Measurements from ENCODE around the gene SBF1. TPM values are rescaled to one million over a fixed set of nuclear protein-coding genes. Genes with fewer than 3 reads are reported as not detected.

Gene SBF1
- total and polyA plus RNA-seq, 4 donors = 8.3 to 37.6 (median 16.4) TPM

DNA sequence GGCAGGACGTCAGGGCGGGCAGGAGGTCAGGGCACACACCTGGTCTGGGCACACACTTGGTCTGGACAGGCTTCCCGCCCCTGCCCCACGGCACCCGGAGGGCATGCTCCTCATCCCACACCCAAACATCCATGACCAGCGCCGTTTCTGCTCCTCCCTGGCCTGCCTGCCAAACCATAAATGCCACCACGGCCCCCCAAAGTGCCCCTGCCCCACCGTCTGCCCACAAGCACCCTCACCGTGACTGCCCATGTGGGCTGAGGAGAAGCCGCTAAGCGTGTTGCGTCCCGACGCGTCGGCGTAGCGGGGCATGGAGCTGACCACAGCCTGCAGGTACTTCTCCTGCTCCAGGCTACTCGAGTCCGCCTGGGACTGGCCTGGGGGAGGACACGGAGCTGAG lies 15.8 kb downstream of the SBF1 start:
- Histone ChIP-seq H3K36me3 (ENCODE audit: control insufficient read depth in 4 of 4, insufficient read depth in 3 of 4, low read depth in 1 of 4, low read length in 3 of 4) (peaks cover 22 to 87% (median 32%) of the 10 kb centered on the region in 4 donors), H3K27ac (ENCODE audit: low read depth in 1 of 2, low read length in 2 of 2) (no peak overlapping the region), H3K9me3 (ENCODE audit: control insufficient read depth in 4 of 4, low read length in 3 of 4) (no peaks in the 10 kb centered on the region), H3K4me3 (ENCODE audit: low read depth in 1 of 3, low read length in 3 of 3) (no peak overlapping the region), H3K4me1 (ENCODE audit: control insufficient read depth in 4 of 4, insufficient read depth in 4 of 4, low read length in 3 of 4) (no peaks in the 10 kb centered on the region), H3K27me3 (ENCODE audit: control insufficient read depth in 4 of 4, insufficient read depth in 4 of 4, low read length in 3 of 4) (no peaks in the 10 kb centered on the region), H3K9ac (ENCODE audit: low read depth in 1 of 2, low read length in 2 of 2) (no peak overlapping the region)
- TF ChIP-seq JUND (IDR thresholded peaks at IDR 0.05) (no peak), FOXA2 (IDR thresholded peaks at IDR 0.05) (no peak), HNF4A (conservative IDR thresholded peaks at IDR 0.05) (no peak), RXRA (IDR thresholded peaks at IDR 0.05) (no peak), HNF4G (IDR thresholded peaks at IDR 0.05) (no peak), SP1 (IDR thresholded peaks at IDR 0.05) (no peak), TAF1 (conservative IDR thresholded peaks at IDR 0.05) (no peak), FOXA1 (IDR thresholded peaks at IDR 0.05) (no peak), NR2F2 (IDR thresholded peaks at IDR 0.05) (no peak), EGR1 (IDR thresholded peaks at IDR 0.05; ENCODE audit: low read depth in 2 of 2) (no peak)
- TF ChIP-seq, protein P1, sequence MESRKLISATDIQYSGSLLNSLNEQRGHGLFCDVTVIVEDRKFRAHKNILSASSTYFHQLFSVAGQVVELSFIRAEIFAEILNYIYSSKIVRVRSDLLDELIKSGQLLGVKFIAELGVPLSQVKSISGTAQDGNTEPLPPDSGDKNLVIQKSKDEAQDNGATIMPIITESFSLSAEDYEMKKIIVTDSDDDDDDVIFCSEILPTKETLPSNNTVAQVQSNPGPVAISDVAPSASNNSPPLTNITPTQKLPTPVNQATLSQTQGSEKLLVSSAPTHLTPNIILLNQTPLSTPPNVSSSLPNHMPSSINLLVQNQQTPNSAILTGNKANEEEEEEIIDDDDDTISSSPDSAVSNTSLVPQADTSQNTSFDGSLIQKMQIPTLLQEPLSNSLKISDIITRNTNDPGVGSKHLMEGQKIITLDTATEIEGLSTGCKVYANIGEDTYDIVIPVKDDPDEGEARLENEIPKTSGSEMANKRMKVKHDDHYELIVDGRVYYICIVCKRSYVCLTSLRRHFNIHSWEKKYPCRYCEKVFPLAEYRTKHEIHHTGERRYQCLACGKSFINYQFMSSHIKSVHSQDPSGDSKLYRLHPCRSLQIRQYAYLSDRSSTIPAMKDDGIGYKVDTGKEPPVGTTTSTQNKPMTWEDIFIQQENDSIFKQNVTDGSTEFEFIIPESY (IDR thresholded peaks at IDR 0.05) = no peak
- TF ChIP-seq, protein P2, sequence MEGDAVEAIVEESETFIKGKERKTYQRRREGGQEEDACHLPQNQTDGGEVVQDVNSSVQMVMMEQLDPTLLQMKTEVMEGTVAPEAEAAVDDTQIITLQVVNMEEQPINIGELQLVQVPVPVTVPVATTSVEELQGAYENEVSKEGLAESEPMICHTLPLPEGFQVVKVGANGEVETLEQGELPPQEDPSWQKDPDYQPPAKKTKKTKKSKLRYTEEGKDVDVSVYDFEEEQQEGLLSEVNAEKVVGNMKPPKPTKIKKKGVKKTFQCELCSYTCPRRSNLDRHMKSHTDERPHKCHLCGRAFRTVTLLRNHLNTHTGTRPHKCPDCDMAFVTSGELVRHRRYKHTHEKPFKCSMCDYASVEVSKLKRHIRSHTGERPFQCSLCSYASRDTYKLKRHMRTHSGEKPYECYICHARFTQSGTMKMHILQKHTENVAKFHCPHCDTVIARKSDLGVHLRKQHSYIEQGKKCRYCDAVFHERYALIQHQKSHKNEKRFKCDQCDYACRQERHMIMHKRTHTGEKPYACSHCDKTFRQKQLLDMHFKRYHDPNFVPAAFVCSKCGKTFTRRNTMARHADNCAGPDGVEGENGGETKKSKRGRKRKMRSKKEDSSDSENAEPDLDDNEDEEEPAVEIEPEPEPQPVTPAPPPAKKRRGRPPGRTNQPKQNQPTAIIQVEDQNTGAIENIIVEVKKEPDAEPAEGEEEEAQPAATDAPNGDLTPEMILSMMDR (IDR thresholded peaks at IDR 0.05; ENCODE audit: low read depth, low read length, missing input control) = no peak
- TF ChIP-seq, protein P3, sequence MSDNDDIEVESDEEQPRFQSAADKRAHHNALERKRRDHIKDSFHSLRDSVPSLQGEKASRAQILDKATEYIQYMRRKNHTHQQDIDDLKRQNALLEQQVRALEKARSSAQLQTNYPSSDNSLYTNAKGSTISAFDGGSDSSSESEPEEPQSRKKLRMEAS (IDR thresholded peaks at IDR 0.05) = no peak
- TF ChIP-seq, protein P4, sequence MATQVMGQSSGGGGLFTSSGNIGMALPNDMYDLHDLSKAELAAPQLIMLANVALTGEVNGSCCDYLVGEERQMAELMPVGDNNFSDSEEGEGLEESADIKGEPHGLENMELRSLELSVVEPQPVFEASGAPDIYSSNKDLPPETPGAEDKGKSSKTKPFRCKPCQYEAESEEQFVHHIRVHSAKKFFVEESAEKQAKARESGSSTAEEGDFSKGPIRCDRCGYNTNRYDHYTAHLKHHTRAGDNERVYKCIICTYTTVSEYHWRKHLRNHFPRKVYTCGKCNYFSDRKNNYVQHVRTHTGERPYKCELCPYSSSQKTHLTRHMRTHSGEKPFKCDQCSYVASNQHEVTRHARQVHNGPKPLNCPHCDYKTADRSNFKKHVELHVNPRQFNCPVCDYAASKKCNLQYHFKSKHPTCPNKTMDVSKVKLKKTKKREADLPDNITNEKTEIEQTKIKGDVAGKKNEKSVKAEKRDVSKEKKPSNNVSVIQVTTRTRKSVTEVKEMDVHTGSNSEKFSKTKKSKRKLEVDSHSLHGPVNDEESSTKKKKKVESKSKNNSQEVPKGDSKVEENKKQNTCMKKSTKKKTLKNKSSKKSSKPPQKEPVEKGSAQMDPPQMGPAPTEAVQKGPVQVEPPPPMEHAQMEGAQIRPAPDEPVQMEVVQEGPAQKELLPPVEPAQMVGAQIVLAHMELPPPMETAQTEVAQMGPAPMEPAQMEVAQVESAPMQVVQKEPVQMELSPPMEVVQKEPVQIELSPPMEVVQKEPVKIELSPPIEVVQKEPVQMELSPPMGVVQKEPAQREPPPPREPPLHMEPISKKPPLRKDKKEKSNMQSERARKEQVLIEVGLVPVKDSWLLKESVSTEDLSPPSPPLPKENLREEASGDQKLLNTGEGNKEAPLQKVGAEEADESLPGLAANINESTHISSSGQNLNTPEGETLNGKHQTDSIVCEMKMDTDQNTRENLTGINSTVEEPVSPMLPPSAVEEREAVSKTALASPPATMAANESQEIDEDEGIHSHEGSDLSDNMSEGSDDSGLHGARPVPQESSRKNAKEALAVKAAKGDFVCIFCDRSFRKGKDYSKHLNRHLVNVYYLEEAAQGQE (IDR thresholded peaks at IDR 0.05) = no peak
- 92% methylated on average over 22 of the region's 22 CpGs for WGBS
- DNase-seq (ENCODE audit: low spot score) = no peak

DNA sequence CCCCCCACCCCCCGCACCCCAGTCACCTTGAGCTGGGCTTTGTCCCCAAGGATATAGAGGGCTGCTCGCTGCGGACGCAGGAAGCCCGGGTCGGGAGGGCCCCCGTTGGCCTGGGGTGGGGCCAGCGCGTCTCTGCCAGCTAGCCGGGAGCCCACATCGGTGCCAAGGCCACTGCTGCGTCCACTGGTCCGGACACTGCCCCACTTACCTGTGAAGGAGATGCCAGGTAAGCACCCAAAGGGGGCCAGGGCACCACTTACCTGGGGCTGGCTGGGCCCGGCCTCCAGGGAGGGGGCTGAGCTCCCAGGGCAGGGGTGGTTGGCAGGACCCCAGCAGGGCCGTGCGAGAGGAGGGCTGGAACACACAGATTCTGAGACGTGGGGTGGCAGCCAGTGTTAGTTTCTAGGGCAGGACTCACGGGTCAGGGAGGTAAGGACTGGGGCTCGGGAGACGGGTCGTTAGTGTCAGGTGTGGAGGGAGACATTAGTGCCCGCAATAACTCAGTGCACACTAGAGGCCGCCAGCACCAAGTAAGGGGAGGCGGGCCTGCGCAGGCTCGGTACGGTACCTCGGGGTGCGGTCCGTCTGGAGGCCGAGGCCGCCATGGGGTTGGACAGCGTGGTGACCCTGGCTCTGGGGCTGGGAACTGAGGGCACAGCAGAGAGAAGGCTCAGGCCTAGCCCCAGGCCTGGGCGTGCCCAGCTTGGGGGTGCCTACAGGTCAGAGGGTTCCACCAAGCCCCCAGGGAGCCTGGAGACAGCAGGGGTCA lies 18.2 kb downstream of the SBF1 start:
- no peak for TF ChIP-seq SP1 (IDR thresholded peaks at IDR 0.05)
- TF ChIP-seq TAF1 (conservative IDR thresholded peaks at IDR 0.05) = no peak
- no peak for TF ChIP-seq HNF4G (IDR thresholded peaks at IDR 0.05)
- TF ChIP-seq HNF4A (conservative IDR thresholded peaks at IDR 0.05) = no peak
- 92% methylated on average over 34 of the region's 34 CpGs for WGBS
- Histone ChIP-seq H3K36me3 (ENCODE audit: control insufficient read depth in 4 of 4, insufficient read depth in 3 of 4, low read depth in 1 of 4, low read length in 3 of 4) (peaks cover 16 to 71% (median 23%) of the 10 kb centered on the region in 4 donors), H3K27ac (ENCODE audit: low read depth in 1 of 2, low read length in 2 of 2) (no peak overlapping the region), H3K9ac (ENCODE audit: low read depth in 1 of 2, low read length in 2 of 2) (no peak overlapping the region), H3K27me3 (ENCODE audit: control insufficient read depth in 4 of 4, insufficient read depth in 4 of 4, low read length in 3 of 4) (no peaks in the 10 kb centered on the region), H3K4me3 (ENCODE audit: low read depth in 1 of 3, low read length in 3 of 3) (no peak overlapping the region), H3K9me3 (ENCODE audit: control insufficient read depth in 4 of 4, low read length in 3 of 4) (no peaks in the 10 kb centered on the region), H3K4me1 (ENCODE audit: control insufficient read depth in 4 of 4, insufficient read depth in 4 of 4, low read length in 3 of 4) (no peaks in the 10 kb centered on the region)
- no peak for DNase-seq (ENCODE audit: low spot score)
